Osteocyte (in vitro differentiated cells): Measurements from ENCODE around the gene SLC1A2. TPM values are rescaled to one million over a fixed set of nuclear protein-coding genes. Genes with fewer than 3 reads are reported as not detected.
A peak's percentile ranks its signal among the peaks of the same experiment; 100 is the strongest.

ENCODE experiments used
- DNase-seq: peaks from one replicate; pipeline ENCODE4 v3.0.0; 2021; ENCODE audit warnings: mixed read lengths; ENCODE audit not compliant: unreplicated experiment; ENCODE audit errors: extremely low spot score
- H3K27ac Mint-ChIP-seq: one replicate; pipeline ENCODE4 v1.8.0; 2021; ENCODE audit warnings: mild to moderate bottlenecking, mixed read lengths; ENCODE audit not compliant: unreplicated experiment
- H3K27me3 Mint-ChIP-seq: one replicate; pipeline ENCODE4 v1.8.0; 2021; ENCODE audit warnings: mixed read lengths; ENCODE audit not compliant: unreplicated experiment
- H3K36me3 Mint-ChIP-seq: one replicate; pipeline ENCODE4 v1.8.0; 2021; ENCODE audit warnings: mixed read lengths; ENCODE audit not compliant: unreplicated experiment
- H3K4me1 Mint-ChIP-seq: one replicate; pipeline ENCODE4 v1.8.0; 2021; ENCODE audit warnings: mixed read lengths; ENCODE audit not compliant: unreplicated experiment
- H3K4me3 Mint-ChIP-seq: one replicate; pipeline ENCODE4 v1.8.0; 2021; ENCODE audit warnings: mild to moderate bottlenecking, moderate library complexity, mixed read lengths; ENCODE audit not compliant: unreplicated experiment
- H3K9me3 Mint-ChIP-seq: one replicate; pipeline ENCODE4 v1.8.0; 2021; ENCODE audit warnings: mixed read lengths; ENCODE audit not compliant: unreplicated experiment
- total RNA-seq: library from RNA; stranded (reverse); gene quantifications from 2 replicates; pipeline ENCODE4 v1.2.1, GENCODE V29; 2021
- TF ChIP-seq, protein P1 (sequence below): fragments of 200-600 bp; sonication (generic); IDR thresholded peaks from 2 replicates; pipeline ENCODE4 v1.5.0; 2021; ENCODE audit warnings: antibody characterized with exemption, mild to moderate bottlenecking, moderate library complexity

The SLC1A2 gene
- total RNA-seq, 1 donor from 2014 or later = 0.32 TPM

GRCh38 chr11:35225946-35226520 lies 193.3 kb downstream of the SLC1A2 start:
- TF ChIP-seq, protein P1, sequence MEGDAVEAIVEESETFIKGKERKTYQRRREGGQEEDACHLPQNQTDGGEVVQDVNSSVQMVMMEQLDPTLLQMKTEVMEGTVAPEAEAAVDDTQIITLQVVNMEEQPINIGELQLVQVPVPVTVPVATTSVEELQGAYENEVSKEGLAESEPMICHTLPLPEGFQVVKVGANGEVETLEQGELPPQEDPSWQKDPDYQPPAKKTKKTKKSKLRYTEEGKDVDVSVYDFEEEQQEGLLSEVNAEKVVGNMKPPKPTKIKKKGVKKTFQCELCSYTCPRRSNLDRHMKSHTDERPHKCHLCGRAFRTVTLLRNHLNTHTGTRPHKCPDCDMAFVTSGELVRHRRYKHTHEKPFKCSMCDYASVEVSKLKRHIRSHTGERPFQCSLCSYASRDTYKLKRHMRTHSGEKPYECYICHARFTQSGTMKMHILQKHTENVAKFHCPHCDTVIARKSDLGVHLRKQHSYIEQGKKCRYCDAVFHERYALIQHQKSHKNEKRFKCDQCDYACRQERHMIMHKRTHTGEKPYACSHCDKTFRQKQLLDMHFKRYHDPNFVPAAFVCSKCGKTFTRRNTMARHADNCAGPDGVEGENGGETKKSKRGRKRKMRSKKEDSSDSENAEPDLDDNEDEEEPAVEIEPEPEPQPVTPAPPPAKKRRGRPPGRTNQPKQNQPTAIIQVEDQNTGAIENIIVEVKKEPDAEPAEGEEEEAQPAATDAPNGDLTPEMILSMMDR = no peak
- no peak overlapping the region for H3K27ac Mint-ChIP-seq
- H3K27me3 Mint-ChIP-seq = no peaks in the 10 kb centered on the region
- DNase-seq = no peak
- H3K4me1 Mint-ChIP-seq = peaks cover 14% of the 10 kb centered on the region
- no peak overlapping the region for H3K4me3 Mint-ChIP-seq
- peaks cover 55% of the 10 kb centered on the region for H3K36me3 Mint-ChIP-seq
- H3K9me3 Mint-ChIP-seq = no peaks in the 10 kb centered on the region

GRCh38 chr11:35223991-35224390 lies 195.4 kb downstream of the SLC1A2 start:
- Mint-ChIP-seq H3K27ac (peak overlapping the region; percentile 89), H3K27me3 (no peaks in the 10 kb centered on the region), H3K9me3 (no peaks in the 10 kb centered on the region), H3K4me1 (peaks cover 14% of the 10 kb centered on the region), H3K4me3 (no peak overlapping the region), H3K36me3 (peaks cover 49% of the 10 kb centered on the region)
- no peak for DNase-seq
- TF ChIP-seq, protein P1 = no peak

GRCh38 chr11:35223371-35223796 lies 196.0 kb downstream of the SLC1A2 start:
- Mint-ChIP-seq H3K36me3 (peaks cover 51% of the 10 kb centered on the region), H3K4me3 (no peak overlapping the region), H3K4me1 (peaks cover 20% of the 10 kb centered on the region), H3K27ac (peak overlapping the region; percentile 89), H3K27me3 (no peaks in the 10 kb centered on the region), H3K9me3 (no peaks in the 10 kb centered on the region)
- peak; percentile 87 for DNase-seq
- TF ChIP-seq, protein P1 = no peak

GRCh38 chr11:35218956-35219355 lies 200.4 kb downstream of the SLC1A2 start:
- TF ChIP-seq, protein P1 = no peak
- H3K27ac Mint-ChIP-seq = peak overlapping the region; percentile 52
- H3K36me3 Mint-ChIP-seq = peaks cover 43% of the 10 kb centered on the region
- H3K27me3 Mint-ChIP-seq = no peaks in the 10 kb centered on the region
- no peak overlapping the region for H3K4me3 Mint-ChIP-seq
- peaks cover 45% of the 10 kb centered on the region for H3K4me1 Mint-ChIP-seq
- no peaks in the 10 kb centered on the region for H3K9me3 Mint-ChIP-seq
- no peak for DNase-seq

DNA sequence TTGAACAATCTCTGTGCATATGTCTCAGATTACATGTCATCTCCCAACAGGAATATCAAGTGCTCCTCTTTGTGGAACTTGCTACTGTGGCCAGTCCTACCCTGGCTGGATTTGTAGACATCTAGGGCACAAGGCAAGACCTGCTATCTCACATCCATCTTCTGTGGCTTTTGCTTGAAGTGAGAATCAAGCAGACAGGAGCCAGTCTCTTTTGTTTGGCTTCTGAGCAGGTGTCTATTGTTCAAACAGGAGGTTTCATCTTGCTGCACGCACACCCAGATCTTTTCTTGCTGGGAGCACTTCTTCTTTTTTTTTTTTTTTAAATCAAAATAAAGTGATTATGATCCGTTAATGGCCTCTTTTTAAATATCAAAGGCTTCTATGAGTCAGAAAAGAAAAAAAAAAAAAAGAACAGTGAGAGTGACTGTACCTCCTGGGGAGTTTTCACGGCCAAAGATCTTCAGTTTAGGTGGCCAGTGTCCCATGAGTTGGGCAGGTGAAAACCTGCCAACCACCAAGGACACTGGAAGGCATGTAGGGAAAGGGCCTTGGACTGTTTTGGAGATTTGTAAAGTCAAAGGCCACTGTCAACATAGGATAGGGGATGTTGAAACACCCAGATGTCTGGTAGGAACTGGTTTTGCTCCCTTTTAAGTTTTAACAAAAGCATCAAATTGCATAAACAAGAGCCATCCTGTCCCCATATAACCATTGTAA lies 202.2 kb downstream of the SLC1A2 start:
- no peaks in the 10 kb centered on the region for H3K9me3 Mint-ChIP-seq
- H3K27ac Mint-ChIP-seq = peak overlapping the region; percentile 34
- no peak overlapping the region for H3K4me3 Mint-ChIP-seq
- peaks cover 41% of the 10 kb centered on the region for H3K4me1 Mint-ChIP-seq
- H3K27me3 Mint-ChIP-seq = no peaks in the 10 kb centered on the region
- peaks cover 38% of the 10 kb centered on the region for H3K36me3 Mint-ChIP-seq
- no peak for DNase-seq
- TF ChIP-seq, protein P1 = no peak
